GM12892 (cell line): ENCODE measurements around the gene TMEM123.

Experiments
- POLR2A ChIP-seq: IDR thresholded peaks from 2 replicates; pipeline ENCODE4 v1.6.1; 2011; ENCODE audit warnings: low read depth, low read length, control low read depth
- POLR2AphosphoS5 ChIP-seq: IDR thresholded peaks from 2 replicates; pipeline ENCODE4 v1.6.1; 2011; ENCODE audit warnings: low read depth, low read length, control low read depth

- TF ChIP-seq POLR2AphosphoS5 = no peak
- TF ChIP-seq POLR2A = no peak
Observed at GRCh38 chr11:102360681-102361080, 91.9 kb downstream of the TMEM123 start.
